Activated CD4-positive, alpha-beta T cell treated with anti-CD3 and anti-CD28 coated beads for 48 hours (primary cell): ENCODE data around the gene RAVER2.

ENCODE experiments used
- DNase-seq: peaks from one replicate; pipeline ENCODE4 v3.0.0-alpha.2; 2020

Gene RAVER2

GRCh38 chr1:64848803-64849202 is 103.9 kb downstream of the RAVER2 start:
- DNase-seq, result no peak

- no peak for DNase-seq
Observed at GRCh38 chr1:64849942-64850341, 105.1 kb downstream of the RAVER2 start.

GRCh38 chr1:64850846-64851245 is 106.0 kb downstream of the RAVER2 start:
- no peak for DNase-seq

- DNase-seq, result no peak
Observed at GRCh38 chr1:64851664-64852063, 106.8 kb downstream of the RAVER2 start.

- no peak for DNase-seq
Observed at GRCh38 chr1:64854674-64855073, 109.8 kb downstream of the RAVER2 start.

GRCh38 chr1:64855557-64855956 is 110.7 kb downstream of the RAVER2 start:
- DNase-seq, result no peak

- no peak for DNase-seq
Observed at GRCh38 chr1:64856553-64856952, 111.7 kb downstream of the RAVER2 start.

GRCh38 chr1:64857347-64857746 is 112.5 kb downstream of the RAVER2 start:
- DNase-seq, result no peak

GRCh38 chr1:64861611-64862010 is 116.7 kb downstream of the RAVER2 start:
- DNase-seq, result no peak

- DNase-seq, result peak; percentile 37
Observed at GRCh38 chr1:64864018-64864940, 119.4 kb downstream of the RAVER2 start.

GRCh38 chr1:64865105-64865757 is 120.4 kb downstream of the RAVER2 start:
- no peak for DNase-seq

GRCh38 chr1:64866689-64867088 is 121.8 kb downstream of the RAVER2 start:
- DNase-seq, result no peak

- DNase-seq, result no peak
Observed at GRCh38 chr1:64867266-64867665, 122.4 kb downstream of the RAVER2 start.

GRCh38 chr1:64871256-64871655 is 126.4 kb downstream of the RAVER2 start:
- DNase-seq, result no peak

- no peak for DNase-seq
Observed at GRCh38 chr1:64872067-64872466, 127.2 kb downstream of the RAVER2 start.

- DNase-seq, result no peak
Observed at GRCh38 chr1:64873576-64873975, 128.7 kb downstream of the RAVER2 start.

GRCh38 chr1:64874666-64875065 is 129.8 kb downstream of the RAVER2 start:
- DNase-seq, result no peak

- no peak for DNase-seq
Observed at GRCh38 chr1:64875101-64875500, 130.2 kb downstream of the RAVER2 start.

- DNase-seq, result no peak
Observed at GRCh38 chr1:64875606-64876005, 130.7 kb downstream of the RAVER2 start.

- DNase-seq, result no peak
Observed at GRCh38 chr1:64877151-64877550, 132.3 kb downstream of the RAVER2 start.

GRCh38 chr1:64877598-64877997 is 132.7 kb downstream of the RAVER2 start:
- no peak for DNase-seq

GRCh38 chr1:64878090-64878489 is 133.2 kb downstream of the RAVER2 start:
- DNase-seq, result no peak

GRCh38 chr1:64878931-64879611 is 134.2 kb downstream of the RAVER2 start:
- DNase-seq, result no peak

GRCh38 chr1:64880449-64880848 is 135.6 kb downstream of the RAVER2 start:
- DNase-seq, result no peak
